PC-3 (cell line): ENCODE data around the gene CCDC78. TPM values are rescaled to one million over a fixed set of nuclear protein-coding genes. Genes with fewer than 3 reads are reported as not detected.

Source experiments
- ATAC-seq: fragments of 200-7000 bp; cut with Tn5 transposase; 2 replicates; pipeline ENCODE4 v1.9.1; 2020; ENCODE audit warnings: mild to moderate bottlenecking, moderate library complexity
- BruUV-seq: library from RNA; stranded (reverse); fragments of 400-500 nt; replicated peaks from 2 replicates; lab custom pipeline; 2021; lab: Mats Ljungman, UMichigan
- CTCF ChIA-PET: fragments of 300-600 bp; sonication (Branson Sonifier 250); formaldehyde crosslinking; loops from one replicate; lab custom pipeline; 2022; ENCODE audit warnings: antibody characterized with exemption; lab: Charles Lee
- POLR2A ChIA-PET: fragments of 300-600 bp; sonication (Branson Sonifier 250); formaldehyde crosslinking; loops from one replicate; lab custom pipeline; 2022; ENCODE audit warnings: antibody characterized with exemption; ENCODE audit not compliant: unreplicated experiment; lab: Charles Lee
- DNase-seq: peaks from one replicate; pipeline ENCODE4 v3.0.0-alpha.2; 2015
- H2AFZ ChIP-seq: fragments of 300-600 bp; sonication (generic); 2 replicates; pipeline ENCODE4 v1.6.0; 2016; ENCODE audit warnings: antibody characterized with exemption, low read length
- H3F3A ChIP-seq: fragments of 300-600 bp; sonication (generic); one replicate; pipeline ENCODE4 v1.6.0; 2017; ENCODE audit warnings: antibody characterized with exemption, low read length, control low read depth, mild to moderate bottlenecking; ENCODE audit not compliant: unreplicated experiment
- H3K27ac ChIP-seq: fragments of 300-600 bp; sonication (generic); 2 replicates; pipeline ENCODE4 v1.5.1; 2016; ENCODE audit warnings: mild to moderate bottlenecking, low read length
- H3K27me3 ChIP-seq: fragments of 300-600 bp; sonication (generic); 2 replicates; pipeline ENCODE4 v1.6.1; 2016; ENCODE audit warnings: low read length, mixed read lengths
- H3K36me3 ChIP-seq: fragments of 300-600 bp; sonication (generic); 2 replicates; pipeline ENCODE4 v1.6.1; 2016; ENCODE audit warnings: low read depth, mixed run types, low read length, mixed read lengths
- H3K4me1 ChIP-seq: fragments of 300-600 bp; sonication (generic); 2 replicates; pipeline ENCODE4 v1.5.1; 2016; ENCODE audit warnings: low read length; ENCODE audit not compliant: insufficient read depth
- H3K4me2 ChIP-seq: fragments of 300-600 bp; sonication (generic); 2 replicates; pipeline ENCODE4 v1.6.0; 2016; ENCODE audit warnings: low read length
- H3K4me3 ChIP-seq: fragments of 300-600 bp; sonication (generic); 2 replicates; pipeline ENCODE4 v1.5.1; 2016; ENCODE audit warnings: mild to moderate bottlenecking, low read length, mixed read lengths
- H3K79me2 ChIP-seq: fragments of 300-600 bp; sonication (generic); 2 replicates; pipeline ENCODE4 v1.6.1; 2017; ENCODE audit warnings: low read length, mixed read lengths
- H3K9ac ChIP-seq: fragments of 300-600 bp; sonication (generic); 2 replicates; pipeline ENCODE4 v1.6.0; 2016; ENCODE audit warnings: mild to moderate bottlenecking, low read length
- H3K9me2 ChIP-seq: fragments of 300-600 bp; sonication (generic); replicated peaks from 2 replicates; pipeline ENCODE4 v1.6.1; 2016; ENCODE audit warnings: mixed run types, low read length, mixed read lengths
- H3K9me3 ChIP-seq: fragments of 300-600 bp; sonication (generic); 2 replicates; pipeline ENCODE4 v1.6.1; 2016; ENCODE audit warnings: low read length, mixed read lengths
- H4K20me1 ChIP-seq: fragments of 300-600 bp; sonication (generic); 2 replicates; pipeline ENCODE4 v1.6.1; 2016; ENCODE audit warnings: low read length, mixed read lengths
- CTCF ChIP-seq: fragments of 300-600 bp; sonication (generic); conservative IDR thresholded peaks from 2 replicates; pipeline ENCODE4 v1.5.1; 2017; ENCODE audit warnings: antibody characterized with exemption, low read depth, mild to moderate bottlenecking, low read length
- EZH2 ChIP-seq: fragments of 300-600 bp; sonication (generic); IDR thresholded peaks from one replicate; pipeline ENCODE4 v1.6.1; 2017; ENCODE audit warnings: antibody characterized with exemption, mild to moderate bottlenecking, low read length; ENCODE audit not compliant: unreplicated experiment
- EZH2phosphoT487 ChIP-seq: fragments of 300-600 bp; sonication (generic); IDR thresholded peaks from 2 replicates; pipeline ENCODE4 v1.6.1; 2018; ENCODE audit warnings: mild to moderate bottlenecking, antibody characterized with exemption, low read length, borderline replicate concordance
- intact Hi-C: fragments of 100-400 bp; cut with micrococcal nuclease; formaldehyde crosslinking; loops from 2 replicates; pipeline ENCODE4 v1.9.0; 2023
- total RNA-seq: library from RNA; depleted of rRNA; stranded (reverse); fragments of >200 nt; gene quantifications from 2 replicates; pipeline ENCODE4 v1.2.3, GENCODE V29; 2014

CCDC78 gene
- total RNA-seq, 1 experiment from 2014 or later, result 3.3 TPM

- H3K27me3 ChIP-seq, result no peaks in the 10 kb centered on the region
- ATAC-seq, result no peak
- no peak for DNase-seq
- no peaks in the 10 kb centered on the region for H4K20me1 ChIP-seq
- TF ChIP-seq CTCF, result no peak
- TF ChIP-seq EZH2, result no peak
- no peak for TF ChIP-seq EZH2phosphoT487
- H3K9ac ChIP-seq, result no peak overlapping the region
- H3K4me2 ChIP-seq, result no peak overlapping the region
- no TSS peak for BruUV-seq
- POLR2A ChIA-PET, result no interaction called here
- CTCF ChIA-PET, result no interaction called here
- no peaks in the 10 kb centered on the region for H3F3A ChIP-seq
- H3K9me3 ChIP-seq, result no peaks in the 10 kb centered on the region
- no peaks in the 10 kb centered on the region; the same call in 1 of the 2 replicates for H3K36me3 ChIP-seq
- intact Hi-C loops, result no loop called here
- H3K27ac ChIP-seq, result no peak overlapping the region
- no peak overlapping the region for H3K4me3 ChIP-seq
- no peak overlapping the region for H2AFZ ChIP-seq
- H3K4me1 ChIP-seq, result peaks cover 5% of the 10 kb centered on the region; the same call in 1 of the 2 replicates
- 0 out of 2 replicates have a peak, but pooled peaks cover 9% of the 10 kb centered on the region for H3K79me2 ChIP-seq
- no peaks in the 10 kb centered on the region for H3K9me2 ChIP-seq
These were observed 7.4 kb upstream of the CCDC78 start for GRCh38 chr16:733382-734207.

GRCh38 chr16:732936-733335 lies 6.7 kb upstream of the CCDC78 start:
- Histone ChIP-seq H3K36me3 (no peaks in the 10 kb centered on the region; the same call in 1 of the 2 replicates), H3K9me3 (no peaks in the 10 kb centered on the region), H3K27ac (no peak overlapping the region), H3K79me2 (0 out of 2 replicates have a peak, but pooled peaks cover 9% of the 10 kb centered on the region), H3F3A (no peaks in the 10 kb centered on the region), H3K27me3 (no peaks in the 10 kb centered on the region), H3K4me1 (peaks cover 5% of the 10 kb centered on the region; the same call in 1 of the 2 replicates), H4K20me1 (no peaks in the 10 kb centered on the region), H3K4me2 (no peak overlapping the region), H3K9me2 (no peaks in the 10 kb centered on the region), H3K4me3 (no peak overlapping the region), H2AFZ (no peak overlapping the region), H3K9ac (no peak overlapping the region)
- ATAC-seq (no peak), DNase-seq (peak; percentile 50)
- TF ChIP-seq CTCF, result peak; percentile 41; the same call in 1 of the 2 replicates
- TF ChIP-seq EZH2, result no peak
- intact Hi-C loops, result no loop called here
- ChIA-PET POLR2A (no interaction called here), CTCF (no interaction called here)
- no TSS peak for BruUV-seq

GRCh38 chr16:732332-732731 lies 6.1 kb upstream of the CCDC78 start:
- Histone ChIP-seq H3K4me1 (peaks cover 7% of the 10 kb centered on the region; the same call in 1 of the 2 replicates), H3K4me2 (no peak overlapping the region), H3K27ac (no peak overlapping the region), H3K9me2 (no peaks in the 10 kb centered on the region), H4K20me1 (no peaks in the 10 kb centered on the region), H3K27me3 (no peaks in the 10 kb centered on the region), H3F3A (no peaks in the 10 kb centered on the region), H3K79me2 (0 out of 2 replicates have a peak, but pooled peaks cover 9% of the 10 kb centered on the region), H3K36me3 (no peaks in the 10 kb centered on the region; the same call in 1 of the 2 replicates), H3K9ac (no peak overlapping the region), H3K4me3 (no peak overlapping the region), H2AFZ (no peak overlapping the region), H3K9me3 (no peaks in the 10 kb centered on the region)
- no peak for DNase-seq
- CTCF ChIA-PET, result no interaction called here
- BruUV-seq, result no TSS peak
- intact Hi-C loops, result no loop called here
- no peak for TF ChIP-seq CTCF
- TF ChIP-seq EZH2phosphoT487, result no peak
- no peak for TF ChIP-seq EZH2
- no peak for ATAC-seq
- POLR2A ChIA-PET, result no interaction called here
